Neural progenitor cell (in vitro differentiated cells): ENCODE results near the gene GP1BB. TPM values are rescaled to one million over a fixed set of nuclear protein-coding genes. Genes with fewer than 3 reads are reported as not detected.
A peak's percentile ranks its signal among the peaks of the same experiment; 100 is the strongest.

Experiments used
- DNase-seq: peaks from one replicate; pipeline ENCODE4 v3.0.0-alpha.2; 2016; ENCODE audit warnings: low spot score
- H2AFZ ChIP-seq: fragments of 200-600 bp; sonication (generic); replicated peaks from 2 replicates; pipeline ENCODE4 v1.6.1; 2016; ENCODE audit warnings: antibody characterized with exemption
- H3F3A ChIP-seq: fragments of 200-600 bp; sonication (generic); 2 replicates; pipeline ENCODE4 v1.6.1; 2016; ENCODE audit warnings: antibody characterized with exemption, low read depth
- H3K27ac ChIP-seq: fragments of 200-600 bp; sonication (generic); 2 replicates; pipeline ENCODE4 v1.5.1; 2016; ENCODE audit warnings: mild to moderate bottlenecking
- H3K27me3 ChIP-seq: fragments of 200-600 bp; sonication (generic); 2 replicates; pipeline ENCODE4 v1.6.1; 2016; ENCODE audit warnings: mild to moderate bottlenecking, moderate library complexity
- H3K36me3 ChIP-seq: fragments of 200-600 bp; sonication (generic); 2 replicates; pipeline ENCODE4 v1.5.1; 2016
- H3K4me1 ChIP-seq: fragments of 200-600 bp; sonication (generic); 2 replicates; pipeline ENCODE4 v1.6.1; 2016; ENCODE audit warnings: mixed run types
- H3K4me2 ChIP-seq: fragments of 200-600 bp; sonication (generic); 2 replicates; pipeline ENCODE4 v1.6.1; 2016
- H3K4me3 ChIP-seq: fragments of 200-600 bp; sonication (generic); 2 replicates; pipeline ENCODE4 v1.5.1; 2016
- H3K79me2 ChIP-seq: fragments of 200-600 bp; sonication (generic); 2 replicates; pipeline ENCODE4 v1.6.1; 2016; ENCODE audit warnings: low read depth
- H3K9ac ChIP-seq: fragments of 200-600 bp; sonication (generic); 2 replicates; pipeline ENCODE4 v1.6.1; 2016
- H3K9me3 ChIP-seq: fragments of 200-600 bp; sonication (generic); 2 replicates; pipeline ENCODE4 v1.5.1; 2016; ENCODE audit warnings: low read depth
- H4K20me1 ChIP-seq: fragments of 200-600 bp; sonication (generic); 2 replicates; pipeline ENCODE4 v1.6.1; 2016; ENCODE audit warnings: low read depth
- H3K27ac Mint-ChIP-seq: 3 replicates; pipeline ENCODE4 v1.8.0; 2021; ENCODE audit warnings: mixed read lengths
- H3K27me3 Mint-ChIP-seq: 2 replicates; pipeline ENCODE4 v1.8.0; 2022; ENCODE audit warnings: low read depth, mild to moderate bottlenecking, inconsistent platforms, moderate library complexity, mixed read lengths; ENCODE audit not compliant: insufficient read depth
- H3K36me3 Mint-ChIP-seq: 3 replicates; pipeline ENCODE4 v1.8.0; 2021; ENCODE audit warnings: mixed read lengths
- H3K4me1 Mint-ChIP-seq: 3 replicates; pipeline ENCODE4 v1.8.0; 2021; ENCODE audit warnings: mixed read lengths
- H3K4me3 Mint-ChIP-seq: 3 replicates; pipeline ENCODE4 v1.8.0; 2021; ENCODE audit warnings: mild to moderate bottlenecking, moderate library complexity, mixed read lengths
- H3K9me3 Mint-ChIP-seq: 3 replicates; pipeline ENCODE4 v1.8.0; 2020; ENCODE audit warnings: mixed read lengths
- EZH2 ChIP-seq: fragments of 200-600 bp; sonication (generic); IDR thresholded peaks from 2 replicates; pipeline ENCODE4 v1.6.1; 2017; ENCODE audit warnings: antibody characterized with exemption, mild to moderate bottlenecking, moderate library complexity
- EZH2phosphoT487 ChIP-seq: fragments of 200-600 bp; sonication (generic); IDR thresholded peaks from 2 replicates; pipeline ENCODE4 v1.6.1; 2017; ENCODE audit warnings: antibody characterized with exemption
- total RNA-seq: library from RNA; depleted of rRNA; stranded (reverse); fragments of >200 nt; gene quantifications from 2 replicates; pipeline ENCODE4 v1.2.3, GENCODE V29; 2015; ENCODE audit warnings: low replicate concordance
- TF ChIP-seq, protein P1 (sequence below): fragments of 200-600 bp; sonication (generic); IDR thresholded peaks from 2 replicates; pipeline ENCODE4 v1.5.1; 2017; ENCODE audit warnings: antibody characterized with exemption, mild to moderate bottlenecking

The GP1BB gene
- total RNA-seq, 1 donor from 2014 or later = not detected

DNA sequence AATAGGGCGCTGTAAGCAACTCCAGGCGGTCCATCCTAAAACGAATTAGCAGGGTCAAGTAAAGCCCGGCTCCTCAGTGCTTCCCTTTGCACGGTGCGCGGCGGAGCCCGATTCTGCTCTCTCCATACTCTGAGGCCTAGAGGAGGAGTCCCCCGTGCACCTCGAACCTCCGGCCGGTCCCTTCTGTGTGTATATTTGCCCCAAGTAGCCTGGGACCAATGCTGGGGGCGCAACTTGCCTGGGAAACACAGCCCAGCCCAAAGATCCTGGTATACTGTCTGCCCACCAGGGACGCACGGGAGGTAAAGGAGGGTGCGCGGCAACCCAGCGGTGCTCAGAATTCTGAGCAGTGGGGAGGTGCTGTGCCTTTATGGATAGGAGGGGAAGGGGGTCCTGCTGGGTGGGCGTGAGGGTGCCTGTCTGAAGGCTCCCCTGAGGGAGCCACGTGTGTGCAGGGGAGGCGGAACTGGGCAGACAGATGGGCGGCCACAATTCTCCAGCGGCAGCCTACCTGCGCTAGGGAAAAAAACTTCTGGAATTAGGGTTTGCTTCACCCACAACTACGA lies 32.5 kb downstream of the GP1BB start:
- Mint-ChIP-seq H3K9me3 (no peaks in the 10 kb centered on the region), H3K27me3 (peaks cover 65% of the 10 kb centered on the region), H3K36me3 (no peaks in the 10 kb centered on the region), H3K27ac (no peak overlapping the region), H3K4me1 (peaks cover 21% of the 10 kb centered on the region), H3K4me3 (peak overlapping the region; percentile 70)
- Histone ChIP-seq H3K36me3 (no peaks in the 10 kb centered on the region), H2AFZ (no peak overlapping the region), H3K79me2 (no peaks in the 10 kb centered on the region), H3K9me3 (no peaks in the 10 kb centered on the region), H3K27me3 (peaks cover 98% of the 10 kb centered on the region), H4K20me1 (peaks cover 61% of the 10 kb centered on the region), H3K9ac (no peak overlapping the region), H3F3A (peaks cover 26% of the 10 kb centered on the region), H3K4me3 (peak overlapping the region; percentile 38), H3K27ac (no peak overlapping the region), H3K4me2 (peak overlapping the region; percentile 76), H3K4me1 (peaks cover 38% of the 10 kb centered on the region)
- DNase-seq = no peak
- TF ChIP-seq, protein P1, sequence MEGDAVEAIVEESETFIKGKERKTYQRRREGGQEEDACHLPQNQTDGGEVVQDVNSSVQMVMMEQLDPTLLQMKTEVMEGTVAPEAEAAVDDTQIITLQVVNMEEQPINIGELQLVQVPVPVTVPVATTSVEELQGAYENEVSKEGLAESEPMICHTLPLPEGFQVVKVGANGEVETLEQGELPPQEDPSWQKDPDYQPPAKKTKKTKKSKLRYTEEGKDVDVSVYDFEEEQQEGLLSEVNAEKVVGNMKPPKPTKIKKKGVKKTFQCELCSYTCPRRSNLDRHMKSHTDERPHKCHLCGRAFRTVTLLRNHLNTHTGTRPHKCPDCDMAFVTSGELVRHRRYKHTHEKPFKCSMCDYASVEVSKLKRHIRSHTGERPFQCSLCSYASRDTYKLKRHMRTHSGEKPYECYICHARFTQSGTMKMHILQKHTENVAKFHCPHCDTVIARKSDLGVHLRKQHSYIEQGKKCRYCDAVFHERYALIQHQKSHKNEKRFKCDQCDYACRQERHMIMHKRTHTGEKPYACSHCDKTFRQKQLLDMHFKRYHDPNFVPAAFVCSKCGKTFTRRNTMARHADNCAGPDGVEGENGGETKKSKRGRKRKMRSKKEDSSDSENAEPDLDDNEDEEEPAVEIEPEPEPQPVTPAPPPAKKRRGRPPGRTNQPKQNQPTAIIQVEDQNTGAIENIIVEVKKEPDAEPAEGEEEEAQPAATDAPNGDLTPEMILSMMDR = no peak
- TF ChIP-seq EZH2phosphoT487 = peak; percentile 73
- peak; percentile 92 for TF ChIP-seq EZH2

DNA sequence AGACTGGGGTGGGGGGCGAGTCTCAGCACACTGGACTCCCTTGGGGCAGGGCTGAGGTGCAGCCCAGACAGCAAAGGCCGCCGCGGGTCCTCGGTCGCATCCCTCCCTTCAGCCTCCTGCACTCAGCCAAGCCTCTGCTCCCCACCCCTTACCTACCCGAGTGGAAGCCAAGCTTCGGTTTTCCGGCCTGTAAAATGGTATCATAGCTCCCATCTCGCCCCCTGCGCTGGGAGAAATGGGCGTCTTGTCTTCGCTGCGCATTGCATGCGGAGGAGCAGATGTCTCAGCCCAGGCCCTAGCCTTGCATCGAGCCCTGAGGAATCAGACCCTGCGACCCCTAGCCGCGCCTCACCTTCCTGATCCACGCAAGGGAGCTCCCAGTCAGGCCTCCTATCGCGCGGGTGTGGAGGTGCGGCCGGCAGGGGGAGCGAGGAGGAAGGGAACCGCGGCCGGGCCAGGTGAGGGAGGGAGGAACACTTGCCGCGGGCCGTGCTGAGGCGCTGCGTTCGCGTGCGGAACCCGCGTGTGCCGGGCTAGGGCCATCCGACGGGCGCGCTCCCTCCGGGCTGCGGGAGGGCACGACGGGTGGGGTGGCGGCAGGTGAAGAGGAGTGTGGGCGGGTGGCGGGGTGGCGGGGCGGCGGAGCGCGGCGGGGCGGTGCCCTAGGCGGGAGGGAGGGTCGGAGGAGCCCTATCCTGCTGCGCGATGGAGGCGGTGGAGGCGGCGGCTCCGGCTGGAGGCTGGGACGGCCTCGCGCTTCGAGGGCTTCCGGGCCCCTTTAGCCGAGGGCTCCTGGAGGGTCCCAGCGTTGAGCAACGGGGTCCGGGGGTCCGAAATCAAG lies 33.2 kb downstream of the GP1BB start:
- H3K27ac ChIP-seq = no peak overlapping the region
- H3K27ac Mint-ChIP-seq = no peak overlapping the region
- H4K20me1 ChIP-seq = peaks cover 62% of the 10 kb centered on the region
- no peaks in the 10 kb centered on the region for H3K9me3 ChIP-seq
- peaks cover 37% of the 10 kb centered on the region for H3K4me1 ChIP-seq
- peak overlapping the region; percentile 59 for H3K4me2 ChIP-seq
- TF ChIP-seq EZH2phosphoT487 = peak; percentile 78
- TF ChIP-seq, protein P1 = peak; percentile 57
- TF ChIP-seq EZH2 = peak; percentile 94
- H3K36me3 ChIP-seq = no peaks in the 10 kb centered on the region
- peaks cover 99% of the 10 kb centered on the region for H3K27me3 ChIP-seq
- H3K79me2 ChIP-seq = no peaks in the 10 kb centered on the region
- DNase-seq = peak; percentile 74
- peak overlapping the region; percentile 19 for H3K4me3 ChIP-seq
- peaks cover 63% of the 10 kb centered on the region for H3K27me3 Mint-ChIP-seq
- H3K4me1 Mint-ChIP-seq = peaks cover 22% of the 10 kb centered on the region
- H3K36me3 Mint-ChIP-seq = no peaks in the 10 kb centered on the region
- H3F3A ChIP-seq = peaks cover 24% of the 10 kb centered on the region
- H3K9ac ChIP-seq = no peak overlapping the region
- peak overlapping the region; percentile 65 for H3K4me3 Mint-ChIP-seq
- no peak overlapping the region for H2AFZ ChIP-seq
- no peaks in the 10 kb centered on the region for H3K9me3 Mint-ChIP-seq

DNA sequence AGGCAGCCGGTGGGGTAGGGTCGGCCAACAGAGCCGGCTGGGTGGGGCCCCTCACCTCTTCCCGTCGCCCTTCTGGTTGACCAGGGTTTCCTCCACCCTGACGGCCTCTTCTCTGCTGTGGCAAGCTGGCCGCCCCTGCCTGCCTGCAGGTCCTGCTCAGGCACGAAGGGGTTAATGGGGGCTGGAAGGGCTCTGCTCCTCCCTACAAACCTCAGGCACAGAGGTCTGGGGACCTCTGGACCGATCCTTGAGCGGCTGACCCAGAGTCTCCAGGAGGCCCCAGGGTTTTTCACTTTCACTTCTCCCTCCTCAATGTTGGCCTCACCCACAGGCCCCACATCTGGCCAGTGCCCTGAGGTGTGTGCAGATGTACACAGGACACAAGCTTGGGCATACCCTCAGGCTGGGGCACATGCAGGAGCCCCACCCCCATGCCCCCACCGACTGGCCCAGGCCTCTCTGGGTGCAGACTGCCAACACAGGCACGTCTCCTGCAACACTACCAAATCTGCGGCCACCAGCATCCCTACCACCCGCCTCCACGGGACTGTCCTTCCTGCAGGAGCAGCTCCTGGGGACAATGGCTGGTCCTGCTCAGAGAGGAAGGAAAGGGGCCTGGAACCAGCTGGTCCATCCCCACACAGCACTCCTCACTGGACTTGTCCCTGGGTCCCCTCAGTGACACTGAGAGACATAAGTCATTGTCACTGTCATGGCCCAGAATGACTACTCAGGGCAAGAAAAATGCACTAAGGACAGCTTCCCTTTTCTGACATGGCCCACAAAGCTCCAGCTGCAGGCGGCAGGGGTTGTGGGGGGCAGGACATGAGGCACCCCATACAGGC lies 34.0 kb downstream of the GP1BB start:
- Histone ChIP-seq H3K79me2 (no peaks in the 10 kb centered on the region), H3K36me3 (no peaks in the 10 kb centered on the region), H4K20me1 (peaks cover 71% of the 10 kb centered on the region), H3K27me3 (peaks cover 99% of the 10 kb centered on the region), H3K9ac (no peak overlapping the region), H2AFZ (no peak overlapping the region), H3F3A (peaks cover 32% of the 10 kb centered on the region), H3K27ac (no peak overlapping the region), H3K4me1 (peaks cover 37% of the 10 kb centered on the region), H3K9me3 (no peaks in the 10 kb centered on the region), H3K4me2 (peak overlapping the region; percentile 59), H3K4me3 (no peak overlapping the region)
- Mint-ChIP-seq H3K9me3 (no peaks in the 10 kb centered on the region), H3K27ac (no peak overlapping the region), H3K27me3 (peaks cover 70% of the 10 kb centered on the region), H3K4me3 (peak overlapping the region; percentile 66), H3K4me1 (peaks cover 25% of the 10 kb centered on the region), H3K36me3 (no peaks in the 10 kb centered on the region)
- no peak for TF ChIP-seq EZH2phosphoT487
- TF ChIP-seq, protein P1 = no peak
- no peak for TF ChIP-seq EZH2
- peak; percentile 27 for DNase-seq
